ENCODE results near the gene WNT11. TPM values are rescaled to one million over a fixed set of nuclear protein-coding genes. Genes with fewer than 3 reads are reported as not detected.

Gene WNT11
- total RNA-seq, 1 experiment from 2014 or later = not detected

DNA sequence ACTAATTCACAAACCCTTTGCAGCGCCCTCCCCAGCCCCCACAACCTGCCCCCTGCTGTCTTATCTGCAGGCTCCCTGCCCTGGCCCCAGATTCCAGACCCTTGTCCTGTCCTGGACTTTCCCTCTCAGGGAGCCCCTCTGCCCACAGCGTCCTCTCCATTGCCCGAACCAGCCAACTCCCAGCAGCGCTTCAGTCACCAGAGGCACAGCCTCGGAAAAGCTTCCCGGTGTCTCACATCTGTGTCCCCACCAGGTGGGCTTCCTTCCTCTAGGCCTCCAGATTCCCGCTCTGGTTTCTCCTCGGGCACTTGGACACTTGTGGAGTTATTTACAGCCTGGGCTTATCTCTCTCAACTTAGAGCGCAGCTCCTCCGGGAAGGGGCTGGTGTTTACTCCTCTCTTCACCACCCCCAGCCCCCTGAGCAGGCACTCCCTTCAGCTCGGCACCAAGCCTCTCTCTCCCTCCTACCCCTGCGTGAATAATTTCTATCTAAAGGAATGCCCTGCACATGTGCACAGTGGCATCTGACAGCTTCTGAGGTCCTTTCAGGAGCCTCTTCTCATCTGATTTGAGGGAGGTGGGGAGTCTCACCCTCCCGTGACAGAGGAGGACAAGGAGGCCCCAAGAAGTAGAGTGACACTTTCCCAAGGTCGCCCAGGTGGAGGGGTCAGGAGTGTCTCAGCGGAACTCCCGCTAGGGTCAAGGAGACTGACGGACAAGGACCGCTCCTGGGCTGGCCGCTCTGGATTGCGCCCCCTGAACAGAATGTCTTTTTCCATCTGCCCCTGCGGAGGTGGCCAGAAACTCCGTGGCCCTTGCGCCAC, 838 bp downstream of the WNT11 start:
- H4K20me1 ChIP-seq (ENCODE audit: insufficient read depth) = no peaks in the 10 kb centered on the region
- 0 out of 2 replicates have a peak, but pooled peaks cover 10% of the 10 kb centered on the region for H3F3A ChIP-seq (ENCODE audit: insufficient read depth, low read depth)
- ChIA-PET POLR2A (ENCODE audit: unreplicated experiment) (no interaction called here), CTCF (interaction anchor here (0.6 kb wide), 2 partner anchors 84 to 380 kb away, joined by 3 to 6 read pairs; no protein-coding TSS in a partner anchor)
- H3K4me2 ChIP-seq = peak overlapping the region; percentile 87
- peak overlapping the region; percentile 73; the same call in 1 of the 2 replicates for H3K4me3 ChIP-seq
- BruUV-seq (replicated peaks) = no TSS peak
- H3K79me2 ChIP-seq (ENCODE audit: low read depth) = no peaks in the 10 kb centered on the region
- H3K4me1 ChIP-seq (replicated peaks; ENCODE audit: insufficient read depth) = peaks cover 24% of the 10 kb centered on the region
- DNase-seq = no peak
- no peak overlapping the region for H3K27ac ChIP-seq
- no peaks in the 10 kb centered on the region for H3K9me2 ChIP-seq (ENCODE audit: insufficient read depth)
- H3K27me3 ChIP-seq (ENCODE audit: insufficient read depth, low read depth) = peaks cover 12% of the 10 kb centered on the region
- TF ChIP-seq EZH2 (IDR thresholded peaks at IDR 0.05; ENCODE audit: low read depth) (no peak), CTCF (conservative IDR thresholded peaks at IDR 0.05) (no peak)
- H3K9me3 ChIP-seq (ENCODE audit: insufficient read depth, low read depth) = no peaks in the 10 kb centered on the region
- H3K36me3 ChIP-seq (ENCODE audit: low read depth) = no peaks in the 10 kb centered on the region
- H2AFZ ChIP-seq = peak overlapping the region; percentile 84; the same call in 1 of the 2 replicates
- intact Hi-C loops (cut with micrococcal nuclease; ENCODE audit: unreplicated experiment) = loop anchor here (2.0 to 5.0 kb wide), 7 partner anchors 29 to 659 kb away; partner anchors contain the start of gene EMSY

DNA sequence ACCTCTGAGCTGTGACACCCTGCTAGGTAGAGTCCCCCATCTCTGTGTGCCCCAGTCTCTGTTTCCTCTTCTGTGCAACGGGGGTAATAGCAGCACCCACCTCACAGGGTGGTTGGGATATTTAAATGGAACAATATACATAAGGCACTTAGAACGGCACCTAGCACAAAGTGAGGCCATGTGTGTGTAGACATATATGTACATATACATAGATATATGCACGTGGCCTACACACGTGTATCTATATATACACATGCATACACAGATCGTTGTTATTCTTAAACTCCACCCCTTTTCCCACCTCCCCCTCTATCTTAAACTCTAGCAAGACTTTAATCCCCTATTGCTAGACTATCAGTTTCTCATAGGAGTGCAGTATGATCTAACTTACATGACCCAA, 2.4 kb downstream of the WNT11 start:
- intact Hi-C loops (cut with micrococcal nuclease; ENCODE audit: unreplicated experiment) = no loop called here
- POLR2A ChIA-PET (ENCODE audit: unreplicated experiment) = no interaction called here
- CTCF ChIA-PET = no interaction called here

More for the DNA sequence above, 2.4 kb downstream of the WNT11 start:
- H2AFZ ChIP-seq = no peak overlapping the region
- no TSS peak for BruUV-seq (replicated peaks)
- H3K9me2 ChIP-seq (ENCODE audit: insufficient read depth) = no peaks in the 10 kb centered on the region
- no peaks in the 10 kb centered on the region for H4K20me1 ChIP-seq (ENCODE audit: insufficient read depth)
- TF ChIP-seq EZH2 (IDR thresholded peaks at IDR 0.05; ENCODE audit: low read depth) = no peak
- TF ChIP-seq CTCF (conservative IDR thresholded peaks at IDR 0.05) = no peak
- H3K27ac ChIP-seq = no peak overlapping the region
- no peak overlapping the region for H3K4me2 ChIP-seq
- H3K27me3 ChIP-seq (ENCODE audit: insufficient read depth, low read depth) = peaks cover 12% of the 10 kb centered on the region
- no peaks in the 10 kb centered on the region for H3K9me3 ChIP-seq (ENCODE audit: insufficient read depth, low read depth)
- no peaks in the 10 kb centered on the region for H3K79me2 ChIP-seq (ENCODE audit: low read depth)
- H3K4me1 ChIP-seq (replicated peaks; ENCODE audit: insufficient read depth) = peaks cover 24% of the 10 kb centered on the region
- H3F3A ChIP-seq (ENCODE audit: insufficient read depth, low read depth) = 0 out of 2 replicates have a peak, but pooled peaks cover 10% of the 10 kb centered on the region
- H3K4me3 ChIP-seq = no peak overlapping the region
- no peaks in the 10 kb centered on the region for H3K36me3 ChIP-seq (ENCODE audit: low read depth)
- DNase-seq = no peak

Measured in PC-9 (cell line).